Mucosa of descending colon (tissue), 3 donors: ENCODE results near the gene DOCK1. TPM values are rescaled to one million over a fixed set of nuclear protein-coding genes. Genes with fewer than 3 reads are reported as not detected.

ENCODE experiments used
- ATAC-seq: fragments of 200-7000 bp; cut with Tn5 transposase; one replicate; pipeline ENCODE4 v1.9.1; 2020; ENCODE audit warnings: mild to moderate bottlenecking, moderate library complexity
- DNase-seq, 3 donors: peaks; one replicate each; pipeline ENCODE4 v3.0.0-alpha.2; 2020
- H3K36me3 ChIP-seq: fragments of 200-600 bp; one replicate; pipeline ENCODE4 v1.8.0; 2021; ENCODE audit warnings: low read depth, mild to moderate bottlenecking
- H3K4me1 ChIP-seq: fragments of 200-600 bp; one replicate; pipeline ENCODE4 v1.8.0; 2021; ENCODE audit warnings: low read depth, mild to moderate bottlenecking
- H3K4me3 ChIP-seq: fragments of 200-600 bp; one replicate; pipeline ENCODE4 v1.8.0; 2021; ENCODE audit warnings: mild to moderate bottlenecking
- H3K9me3 ChIP-seq: fragments of 200-600 bp; one replicate; pipeline ENCODE4 v1.8.0; 2021; ENCODE audit warnings: mild to moderate bottlenecking
- CTCF ChIP-seq: fragments of 200-600 bp; IDR thresholded peaks from one replicate; pipeline ENCODE4 v1.8.0; 2022; ENCODE audit warnings: antibody characterized with exemption, mild to moderate bottlenecking
- intact Hi-C, 2 donors: fragments of 100-400 bp; cut with DNase I in 1 of 2; cut with micrococcal nuclease in 1 of 2; formaldehyde crosslinking; loops; one replicate each; pipeline versions ENCODE4 v1.11.0 to v1.11.1; 2022; cut with DNase I, micrococcal nuclease
- total RNA-seq, 3 donors: library from RNA; stranded (reverse); fragmentation: NEBNext Ultra II Directional in 2 of 3; extraction: Animal tissue kit (Norgen Biotek cat#: 25700) in 2 of 3; gene quantifications; one replicate each; pipeline versions ENCODE4 v1.2.1 to v1.2.4, GENCODE V29; 2021 to 2023
- donor health status: DM: no; HTN: no; CAD: no; lungs with moderate emphysema.
- donor health status: DM: no; HTN: no; CAD: no.
- donor health status: DM: no; HTN: yes; CAD: no.

DOCK1 gene
- total RNA-seq, 3 donors from 2014 or later, result 56.5 to 103 (median 74.1) TPM

- DNase-seq (no peak), ATAC-seq (no peak)
- H3K36me3 ChIP-seq, result no peaks in the 10 kb centered on the region
- peaks cover 10% of the 10 kb centered on the region for H3K4me1 ChIP-seq
- TF ChIP-seq CTCF, result no peak
- no peak overlapping the region for H3K4me3 ChIP-seq
- no peaks in the 10 kb centered on the region for H3K9me3 ChIP-seq
- intact Hi-C loops, result no loop called here
Observed at GRCh38 chr10:126929391-126929790, 24.2 kb downstream of the DOCK1 start.

GRCh38 chr10:126930131-126930882 is 25.1 kb downstream of the DOCK1 start:
- Histone ChIP-seq H3K9me3 (no peaks in the 10 kb centered on the region), H3K4me3 (no peak overlapping the region), H3K36me3 (no peaks in the 10 kb centered on the region), H3K4me1 (peaks cover 7% of the 10 kb centered on the region)
- intact Hi-C loops, result no loop called here
- no peak for TF ChIP-seq CTCF
- ATAC-seq, result no peak
- DNase-seq, result no peak

- TF ChIP-seq CTCF, result no peak
- peak; percentile 47 for ATAC-seq
- DNase-seq, result no peak
- H3K4me3 ChIP-seq, result no peak overlapping the region
- H3K9me3 ChIP-seq, result no peaks in the 10 kb centered on the region
- no peaks in the 10 kb centered on the region for H3K36me3 ChIP-seq
- H3K4me1 ChIP-seq, result peaks cover 7% of the 10 kb centered on the region
- intact Hi-C loops, result no loop called here
Observed at GRCh38 chr10:126930883-126931503, 25.8 kb downstream of the DOCK1 start.

GRCh38 chr10:126931544-126931943 is 26.3 kb downstream of the DOCK1 start:
- no peak overlapping the region for H3K4me3 ChIP-seq
- ATAC-seq (no peak), DNase-seq (no peak)
- TF ChIP-seq CTCF, result no peak
- no peaks in the 10 kb centered on the region for H3K36me3 ChIP-seq
- no peaks in the 10 kb centered on the region for H3K9me3 ChIP-seq
- intact Hi-C loops, result no loop called here
- peaks cover 7% of the 10 kb centered on the region for H3K4me1 ChIP-seq

GRCh38 chr10:126932516-126932915 is 27.3 kb downstream of the DOCK1 start:
- intact Hi-C loops, result no loop called here
- Histone ChIP-seq H3K4me1 (peaks cover 7% of the 10 kb centered on the region), H3K4me3 (no peak overlapping the region), H3K36me3 (no peaks in the 10 kb centered on the region), H3K9me3 (no peaks in the 10 kb centered on the region)
- DNase-seq (no peak), ATAC-seq (no peak)
- TF ChIP-seq CTCF, result no peak
